SIG-M5 (cell line): ENCODE measurements around the gene ZNF670.
"Not testable (repeated sequence)": the region's sequence is repeated elsewhere in the genome, so short reads cannot be mapped to it uniquely, and the experiment has no call there.

Experiments
- DNase-seq: peaks from one replicate; lab custom pipeline; 2025; lab: John Stamatoyannopoulos, UW

ZNF670 gene

GRCh38 chr1:247078258-247079140 lies at the start of gene ZNF670:
TSS of gene ZNF670 (minus strand) at chr1:247078811. CDS start at chr1:247078596, 215 bp downstream.
- DNase-seq, result peak; percentile 84

- DNase-seq, result not testable (repeated sequence)
Observed at GRCh38 chr1:247127519-247128282, 49.1 kb upstream of the ZNF670 start.

DNA sequence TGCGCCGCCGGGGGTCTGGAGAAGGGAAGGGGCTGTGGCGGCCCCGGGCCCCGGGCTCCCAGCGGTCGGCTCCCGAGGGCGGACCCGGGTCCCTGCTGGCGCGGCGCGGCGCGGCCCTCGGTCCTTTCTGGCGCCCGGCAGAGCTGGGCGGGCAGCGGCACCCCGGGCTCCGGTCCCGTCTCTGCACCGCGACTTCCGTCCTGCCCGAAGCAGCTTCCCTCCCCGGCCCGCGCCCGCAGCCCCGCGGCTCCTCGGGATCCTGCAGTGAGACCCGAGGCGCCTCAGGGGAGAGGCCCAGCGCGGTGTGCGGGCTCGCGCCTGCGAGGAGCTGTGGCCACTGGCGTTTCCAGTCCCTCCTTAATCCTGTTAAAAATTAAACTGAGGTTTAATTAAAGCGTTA lies 48.0 kb upstream of the ZNF670 start:
- DNase-seq, result not testable (repeated sequence)

- DNase-seq, result not testable (repeated sequence)
Observed at GRCh38 chr1:247126166-247126565, 47.6 kb upstream of the ZNF670 start.

DNA sequence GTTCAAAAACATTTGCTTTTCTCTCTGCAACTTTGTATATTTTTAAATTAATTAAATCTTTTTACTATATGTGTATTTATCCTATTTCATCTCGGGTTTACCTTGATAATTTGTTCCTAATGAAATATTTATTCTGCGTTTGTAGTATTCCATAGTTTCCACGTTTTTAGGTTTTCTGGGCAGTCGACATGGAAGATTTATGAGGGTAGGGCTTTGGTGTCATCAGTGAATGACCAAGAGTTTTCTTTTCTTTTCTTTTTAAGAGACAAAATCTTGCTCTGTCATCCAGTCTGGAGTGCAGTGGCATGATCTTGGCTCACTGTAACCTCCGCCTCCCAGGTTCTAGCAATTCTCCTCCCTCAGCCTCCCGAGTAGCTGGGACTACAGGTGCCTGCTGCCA lies 42.8 kb upstream of the ZNF670 start:
- no peak for DNase-seq

GRCh38 chr1:247120408-247120668 lies 41.7 kb upstream of the ZNF670 start:
- DNase-seq, result not testable (repeated sequence)

GRCh38 chr1:247119600-247120407 lies 41.2 kb upstream of the ZNF670 start:
- no peak for DNase-seq

- DNase-seq, result no peak
Observed at GRCh38 chr1:247118946-247119446, 40.4 kb upstream of the ZNF670 start.

DNA sequence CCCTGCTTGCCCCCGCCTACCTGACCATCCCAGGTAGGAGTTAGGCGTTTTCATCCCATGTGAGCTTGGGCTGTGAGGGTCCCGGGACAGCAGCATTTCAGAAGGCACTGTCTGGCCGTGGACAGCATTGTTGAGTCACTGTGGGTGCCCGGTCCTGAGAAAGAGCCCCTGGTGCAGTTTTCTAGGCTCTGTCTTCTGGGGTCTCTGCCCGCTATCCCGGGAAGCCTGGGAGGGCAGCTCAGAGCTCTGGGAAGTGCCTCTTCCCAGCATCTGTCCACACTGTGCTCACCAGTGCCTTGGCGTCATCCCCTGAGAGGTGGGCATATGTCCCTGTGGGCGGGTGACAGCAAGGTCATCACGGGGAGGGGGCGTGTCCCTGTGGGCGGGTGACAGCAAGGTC lies 36.9 kb upstream of the ZNF670 start:
- DNase-seq, result no peak

DNA sequence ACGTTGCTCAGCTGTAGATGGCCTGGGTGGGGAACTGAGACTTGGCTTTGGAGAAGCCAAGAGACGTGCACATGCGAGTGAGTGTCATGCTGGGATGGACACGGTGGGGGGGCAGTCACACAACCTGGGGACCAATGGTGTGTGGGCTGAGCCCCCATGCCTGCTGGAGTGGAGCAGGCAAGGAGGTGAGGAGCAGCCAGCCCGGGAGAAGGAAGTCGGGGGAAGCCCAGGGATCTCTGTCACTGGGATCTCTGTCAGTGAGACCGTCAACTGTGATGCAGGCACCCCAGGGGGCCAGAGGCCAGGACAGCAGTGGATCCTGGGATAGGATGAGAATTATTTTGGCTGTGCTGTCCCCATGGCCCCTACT lies 36.5 kb upstream of the ZNF670 start:
- DNase-seq, result no peak

GRCh38 chr1:247114351-247115140 lies 35.9 kb upstream of the ZNF670 start:
- no peak for DNase-seq

- DNase-seq, result no peak
Observed at GRCh38 chr1:247113733-247114271, 35.2 kb upstream of the ZNF670 start.

DNA sequence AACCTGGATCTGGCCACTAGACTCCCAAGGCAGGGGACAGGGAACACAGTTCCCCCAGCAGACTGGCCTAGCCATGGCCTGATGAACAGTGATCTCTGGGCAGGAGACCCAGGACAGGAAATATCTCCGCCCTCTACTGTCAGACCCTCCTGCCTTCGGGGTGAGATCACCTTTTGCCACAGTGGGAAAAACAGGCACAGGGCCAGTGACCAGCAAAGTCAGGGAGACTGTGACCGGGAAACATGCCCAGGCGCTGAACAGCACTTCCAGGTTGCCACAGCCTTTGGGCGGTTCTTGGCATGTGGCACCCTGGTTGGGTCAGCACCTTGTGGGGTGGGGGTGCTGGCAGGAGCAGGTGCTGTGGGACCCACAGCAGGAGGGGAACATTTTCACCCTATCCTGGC lies 34.5 kb upstream of the ZNF670 start:
- DNase-seq, result no peak

- no peak for DNase-seq
Observed at GRCh38 chr1:247112479-247112781, 33.8 kb upstream of the ZNF670 start.

- no peak for DNase-seq
Observed at GRCh38 chr1:247111700-247112478, 33.3 kb upstream of the ZNF670 start.

- DNase-seq, result no peak
Observed at GRCh38 chr1:247111259-247111699, 32.7 kb upstream of the ZNF670 start.

GRCh38 chr1:247110627-247111258 lies 32.1 kb upstream of the ZNF670 start:
- DNase-seq, result no peak

DNA sequence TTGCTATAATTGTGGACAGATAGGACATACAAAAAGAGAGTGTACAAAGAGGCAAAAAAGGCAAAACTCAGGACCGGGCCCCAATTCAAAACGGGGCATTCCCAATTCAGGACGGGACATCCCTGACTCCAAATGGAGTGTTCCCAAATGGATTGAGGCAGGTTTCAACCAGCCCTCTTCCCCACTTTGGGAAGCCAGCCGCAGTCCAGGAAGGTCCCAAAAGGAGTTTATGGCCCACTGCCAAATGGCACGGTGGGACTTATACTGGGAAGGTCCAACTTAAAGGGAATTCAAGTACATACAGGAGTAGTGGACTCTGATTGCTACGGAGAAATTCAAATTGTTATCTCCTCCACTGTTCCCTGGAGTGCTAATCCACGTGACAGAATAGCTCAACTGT lies 29.1 kb upstream of the ZNF670 start:
- no peak for DNase-seq

- no peak for DNase-seq
Observed at GRCh38 chr1:247105966-247106365, 27.4 kb upstream of the ZNF670 start.

- no peak for DNase-seq
Observed at GRCh38 chr1:247104965-247105364, 26.4 kb upstream of the ZNF670 start.
